ENCODE data around the gene MCC.

Gene MCC

GRCh38 chr5:113110117-113110516 lies 378.1 kb downstream of the MCC start:
- Histone ChIP-seq H4K20me1 (no peaks in the 10 kb centered on the region), H3K9me3 (peaks cover 9% of the 10 kb centered on the region; the same call in 1 of the 2 replicates), H3K27me3 (no peaks in the 10 kb centered on the region), H3K4me1 (no peaks in the 10 kb centered on the region), H3K9ac (no peak overlapping the region), H3K4me3 (no peak overlapping the region), H3K36me3 (no peaks in the 10 kb centered on the region), H3K4me2 (no peak overlapping the region), H3K27ac (no peak overlapping the region)
- TF ChIP-seq Cebpa-rat (IDR thresholded peaks at IDR 0.05), result no peak

- peaks cover 2% of the 10 kb centered on the region; the same call in 1 of the 2 replicates for H3K9me3 ChIP-seq
- H3K4me3 ChIP-seq, result no peak overlapping the region
- H3K9ac ChIP-seq, result no peak overlapping the region
- H3K4me2 ChIP-seq, result no peak overlapping the region
- H4K20me1 ChIP-seq, result no peaks in the 10 kb centered on the region
- H3K27me3 ChIP-seq, result no peaks in the 10 kb centered on the region
- no peaks in the 10 kb centered on the region for H3K36me3 ChIP-seq
- no peak overlapping the region for H3K27ac ChIP-seq
- no peak for TF ChIP-seq Cebpa-rat (IDR thresholded peaks at IDR 0.05)
- no peaks in the 10 kb centered on the region for H3K4me1 ChIP-seq
Observed at GRCh38 chr5:113109344-113109743, 378.9 kb downstream of the MCC start.

- Histone ChIP-seq H3K4me1 (no peaks in the 10 kb centered on the region), H3K27me3 (no peaks in the 10 kb centered on the region), H3K27ac (no peak overlapping the region), H3K4me3 (no peak overlapping the region), H3K9me3 (no peaks in the 10 kb centered on the region), H3K4me2 (no peak overlapping the region), H3K9ac (no peak overlapping the region), H4K20me1 (no peaks in the 10 kb centered on the region), H3K36me3 (no peaks in the 10 kb centered on the region)
- no peak for TF ChIP-seq Cebpa-rat (IDR thresholded peaks at IDR 0.05)
Observed at GRCh38 chr5:113108485-113108884, 379.8 kb downstream of the MCC start.

- TF ChIP-seq Cebpa-rat (IDR thresholded peaks at IDR 0.05), result no peak
- H3K4me2 ChIP-seq, result no peak overlapping the region
- H3K9me3 ChIP-seq, result no peaks in the 10 kb centered on the region
- H4K20me1 ChIP-seq, result no peaks in the 10 kb centered on the region
- H3K27me3 ChIP-seq, result no peaks in the 10 kb centered on the region
- H3K4me1 ChIP-seq, result no peaks in the 10 kb centered on the region
- no peak overlapping the region for H3K9ac ChIP-seq
- H3K27ac ChIP-seq, result no peak overlapping the region
- no peaks in the 10 kb centered on the region for H3K36me3 ChIP-seq
- H3K4me3 ChIP-seq, result no peak overlapping the region
Observed at GRCh38 chr5:113106821-113107220, 381.4 kb downstream of the MCC start.

- Histone ChIP-seq H3K36me3 (no peaks in the 10 kb centered on the region), H4K20me1 (no peaks in the 10 kb centered on the region), H3K4me2 (no peak overlapping the region), H3K9ac (no peak overlapping the region), H3K4me3 (no peak overlapping the region), H3K27me3 (no peaks in the 10 kb centered on the region), H3K9me3 (no peaks in the 10 kb centered on the region), H3K27ac (no peak overlapping the region), H3K4me1 (no peaks in the 10 kb centered on the region)
- no peak for TF ChIP-seq Cebpa-rat (IDR thresholded peaks at IDR 0.05)
Observed at GRCh38 chr5:113105693-113106280, 382.5 kb downstream of the MCC start.

- no peaks in the 10 kb centered on the region for H4K20me1 ChIP-seq
- H3K27ac ChIP-seq, result no peak overlapping the region
- H3K36me3 ChIP-seq, result no peaks in the 10 kb centered on the region
- H3K4me3 ChIP-seq, result no peak overlapping the region
- no peak overlapping the region for H3K4me2 ChIP-seq
- no peaks in the 10 kb centered on the region for H3K4me1 ChIP-seq
- H3K27me3 ChIP-seq, result no peaks in the 10 kb centered on the region
- no peaks in the 10 kb centered on the region for H3K9me3 ChIP-seq
- no peak for TF ChIP-seq Cebpa-rat (IDR thresholded peaks at IDR 0.05)
- no peak overlapping the region for H3K9ac ChIP-seq
Observed at GRCh38 chr5:113103330-113103729, 384.9 kb downstream of the MCC start.

- no peak overlapping the region for H3K9ac ChIP-seq
- H3K27me3 ChIP-seq, result no peaks in the 10 kb centered on the region
- no peak overlapping the region for H3K4me3 ChIP-seq
- H3K9me3 ChIP-seq, result no peaks in the 10 kb centered on the region
- H4K20me1 ChIP-seq, result no peaks in the 10 kb centered on the region
- no peaks in the 10 kb centered on the region for H3K36me3 ChIP-seq
- H3K27ac ChIP-seq, result no peak overlapping the region
- no peaks in the 10 kb centered on the region for H3K4me1 ChIP-seq
- no peak for TF ChIP-seq Cebpa-rat (IDR thresholded peaks at IDR 0.05)
- no peak overlapping the region for H3K4me2 ChIP-seq
Observed at GRCh38 chr5:113102121-113102531, 386.1 kb downstream of the MCC start.

- H3K27me3 ChIP-seq, result no peaks in the 10 kb centered on the region
- TF ChIP-seq Cebpa-rat (IDR thresholded peaks at IDR 0.05), result no peak
- no peaks in the 10 kb centered on the region for H3K9me3 ChIP-seq
- no peak overlapping the region for H3K4me2 ChIP-seq
- H3K36me3 ChIP-seq, result no peaks in the 10 kb centered on the region
- no peak overlapping the region for H3K9ac ChIP-seq
- no peaks in the 10 kb centered on the region for H3K4me1 ChIP-seq
- H4K20me1 ChIP-seq, result no peaks in the 10 kb centered on the region
- H3K4me3 ChIP-seq, result no peak overlapping the region
- no peak overlapping the region for H3K27ac ChIP-seq
Observed at GRCh38 chr5:113100981-113101380, 387.3 kb downstream of the MCC start.

- Histone ChIP-seq H3K36me3 (no peaks in the 10 kb centered on the region), H4K20me1 (no peaks in the 10 kb centered on the region), H3K9ac (no peak overlapping the region), H3K27ac (no peak overlapping the region), H3K4me2 (no peak overlapping the region), H3K9me3 (no peaks in the 10 kb centered on the region), H3K4me3 (no peak overlapping the region), H3K27me3 (no peaks in the 10 kb centered on the region), H3K4me1 (no peaks in the 10 kb centered on the region)
- TF ChIP-seq Cebpa-rat (IDR thresholded peaks at IDR 0.05), result no peak
Observed at GRCh38 chr5:113099822-113100221, 388.4 kb downstream of the MCC start.

GRCh38 chr5:113098378-113098777 lies 389.9 kb downstream of the MCC start:
- no peak overlapping the region for H3K4me3 ChIP-seq
- TF ChIP-seq Cebpa-rat (IDR thresholded peaks at IDR 0.05), result no peak
- no peaks in the 10 kb centered on the region for H3K9me3 ChIP-seq
- no peaks in the 10 kb centered on the region for H4K20me1 ChIP-seq
- no peak overlapping the region for H3K9ac ChIP-seq
- no peak overlapping the region for H3K4me2 ChIP-seq
- H3K27me3 ChIP-seq, result no peaks in the 10 kb centered on the region
- no peak overlapping the region for H3K27ac ChIP-seq
- no peaks in the 10 kb centered on the region for H3K36me3 ChIP-seq
- no peaks in the 10 kb centered on the region for H3K4me1 ChIP-seq

- H3K4me3 ChIP-seq, result no peak overlapping the region
- no peak for TF ChIP-seq Cebpa-rat (IDR thresholded peaks at IDR 0.05)
- no peaks in the 10 kb centered on the region for H3K9me3 ChIP-seq
- no peak overlapping the region for H3K4me2 ChIP-seq
- H4K20me1 ChIP-seq, result no peaks in the 10 kb centered on the region
- H3K4me1 ChIP-seq, result no peaks in the 10 kb centered on the region
- no peak overlapping the region for H3K27ac ChIP-seq
- H3K36me3 ChIP-seq, result no peaks in the 10 kb centered on the region
- H3K27me3 ChIP-seq, result no peaks in the 10 kb centered on the region
- H3K9ac ChIP-seq, result no peak overlapping the region
Observed at GRCh38 chr5:113095831-113096230, 392.4 kb downstream of the MCC start.

All from BLaER1 (cell line).